HG03342 (cell line): ENCODE measurements around the gene KNOP1.
"Not testable (repeated sequence)": the region's sequence is repeated elsewhere in the genome, so short reads cannot be mapped to it uniquely, and the experiment has no call there.

Source experiments
- ATAC-seq: cut with Tn5 transposase; IDR thresholded peaks from one replicate; pipeline ENCODE4 v1.9.1; 2021; ENCODE audit warnings: mild to moderate bottlenecking, moderate library complexity; ENCODE audit not compliant: unreplicated experiment

The KNOP1 gene

DNA sequence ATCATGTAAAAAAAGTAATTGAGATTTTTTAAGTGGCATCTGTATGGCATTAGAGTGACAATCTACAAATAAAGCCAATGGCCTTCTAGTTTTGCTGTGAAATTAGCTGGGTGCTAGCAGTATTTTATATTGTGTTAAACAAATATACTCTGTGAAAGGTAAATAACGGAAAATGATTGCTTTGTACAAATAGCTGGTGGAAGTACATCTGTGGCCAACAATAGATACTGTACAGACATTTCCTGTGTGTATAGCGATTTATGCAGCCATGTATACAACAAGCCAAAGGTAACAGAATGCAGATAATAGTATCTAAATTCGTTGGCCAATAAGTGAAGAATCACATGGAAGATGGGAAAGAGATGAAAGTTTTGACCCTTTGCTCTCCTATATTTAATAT is 26.6 kb upstream of the KNOP1 start:
- ATAC-seq, result no peak

DNA sequence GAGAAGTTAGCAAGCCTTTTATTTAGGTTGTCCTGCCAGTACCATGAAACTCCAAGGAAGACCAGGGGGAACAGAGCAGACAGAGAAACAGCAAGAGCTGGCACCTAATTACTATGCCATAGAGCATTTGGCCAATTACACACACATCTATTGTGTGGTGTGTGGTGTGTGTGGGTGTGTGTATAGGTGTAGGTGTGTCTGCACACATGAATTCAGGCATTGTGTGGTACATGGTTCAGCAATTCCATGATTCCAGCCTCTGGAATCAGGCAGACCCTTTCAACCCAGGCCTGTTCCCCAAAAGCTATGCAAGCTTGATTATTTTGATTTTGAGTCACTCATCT is 25.8 kb upstream of the KNOP1 start:
- no peak for ATAC-seq

DNA sequence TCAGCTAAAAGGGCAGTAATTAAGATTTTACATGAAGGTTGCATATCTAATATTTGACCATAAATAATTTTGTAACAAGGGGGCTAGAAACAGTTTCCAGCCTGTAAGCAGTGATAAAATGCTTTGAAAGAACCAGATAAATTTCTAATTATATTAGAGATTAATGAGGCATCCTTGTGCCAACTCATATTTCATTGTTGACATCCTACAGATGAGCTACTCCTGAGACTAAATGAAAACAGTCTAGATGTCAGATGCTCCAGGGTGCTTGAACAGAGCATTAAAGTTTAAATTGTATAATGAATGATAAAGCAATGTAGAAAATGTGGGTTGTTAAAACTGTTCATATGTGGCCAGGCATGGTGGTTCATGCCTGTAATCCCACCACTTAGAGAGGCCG is 23.3 kb upstream of the KNOP1 start:
- no peak for ATAC-seq

DNA sequence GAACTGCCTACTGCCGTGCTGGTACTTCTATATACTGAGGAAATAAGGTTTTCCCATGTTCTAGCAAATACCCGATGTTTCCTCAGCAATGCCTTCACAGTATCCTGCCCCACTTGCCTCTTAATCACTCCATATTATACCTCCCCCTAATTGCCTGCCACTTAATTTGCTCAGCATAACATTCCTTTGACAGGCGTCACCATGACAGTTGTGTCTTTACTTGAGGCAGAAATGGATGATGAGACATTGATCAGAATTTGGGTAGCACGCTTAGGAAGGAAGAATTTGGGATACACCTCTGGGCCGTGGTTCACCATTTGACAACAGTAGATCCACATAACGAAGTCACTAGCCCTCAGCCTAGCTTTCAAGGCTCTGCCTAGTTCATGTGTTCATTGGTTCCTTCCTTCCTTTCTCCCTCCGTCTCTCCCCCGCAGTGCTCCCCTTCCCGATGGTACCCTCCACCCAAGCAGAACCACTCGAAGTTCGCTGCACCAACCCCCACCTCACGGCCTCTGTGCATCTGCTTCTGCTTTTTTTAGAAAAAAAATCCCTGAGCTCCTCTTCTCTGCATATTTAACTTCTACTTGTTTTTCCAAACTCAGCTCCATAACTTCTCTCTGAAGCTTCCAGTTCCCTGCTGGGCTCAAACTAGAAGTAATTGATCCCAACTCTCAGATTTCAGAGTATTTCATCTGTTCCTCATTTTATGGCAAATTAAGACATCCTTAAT is 19.4 kb upstream of the KNOP1 start:
- ATAC-seq, result no peak

DNA sequence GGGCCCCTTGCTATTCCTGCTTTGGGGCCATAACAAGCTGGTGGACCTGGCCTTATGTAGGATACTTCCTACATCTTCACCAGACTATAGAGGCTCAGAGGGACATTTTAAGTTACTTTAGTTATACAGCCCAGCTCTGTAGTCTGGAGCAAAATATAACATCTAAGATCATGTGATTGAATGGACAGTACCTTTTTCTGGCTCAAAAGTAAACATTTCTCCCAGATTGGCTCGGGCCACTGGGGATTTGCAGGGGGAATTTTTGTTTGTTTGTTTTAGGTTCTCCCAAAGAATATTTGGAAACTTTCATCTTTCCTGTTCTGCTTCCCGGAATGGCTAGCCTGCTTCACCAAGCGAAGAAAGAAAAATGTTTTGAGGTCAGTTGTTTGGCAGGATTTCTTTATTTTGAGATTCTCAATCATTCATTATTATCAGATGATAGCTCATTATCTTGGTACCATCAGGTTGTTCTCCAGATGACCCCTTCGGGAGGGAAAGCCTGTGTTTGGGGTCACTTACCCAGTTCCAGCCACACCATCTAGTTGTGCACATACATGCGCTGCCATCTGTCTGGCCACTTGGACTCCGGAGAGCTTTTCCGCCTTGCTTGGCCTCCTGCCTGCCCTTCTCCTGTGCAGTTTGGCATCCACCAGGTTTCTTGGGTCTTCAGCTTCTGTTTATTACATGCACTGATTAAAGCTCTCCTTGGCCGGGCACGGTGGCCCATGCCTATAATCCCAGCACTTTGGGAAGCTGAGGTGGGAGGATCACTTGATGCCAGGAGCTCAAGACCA is 17.2 kb upstream of the KNOP1 start:
- ATAC-seq, result no peak

DNA sequence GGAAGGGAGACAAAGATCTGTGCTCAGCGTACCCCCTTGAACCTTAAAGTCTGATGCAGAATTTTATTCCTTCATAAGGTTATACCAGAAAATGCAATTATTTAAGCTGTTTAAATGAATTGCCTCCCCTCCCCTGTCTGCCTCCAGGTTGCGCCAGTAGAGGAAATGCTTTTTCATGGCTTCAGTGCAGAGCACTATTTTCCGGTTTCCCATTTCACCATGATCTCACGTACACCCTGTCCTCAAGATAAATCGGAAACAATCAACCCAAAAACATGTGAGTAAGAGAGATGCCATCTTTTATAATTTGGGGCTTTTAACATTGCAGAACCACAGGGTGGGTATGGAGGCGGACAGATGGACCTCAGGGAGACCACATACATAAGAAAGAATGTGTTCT is 15.5 kb upstream of the KNOP1 start:
- ATAC-seq, result no peak

DNA sequence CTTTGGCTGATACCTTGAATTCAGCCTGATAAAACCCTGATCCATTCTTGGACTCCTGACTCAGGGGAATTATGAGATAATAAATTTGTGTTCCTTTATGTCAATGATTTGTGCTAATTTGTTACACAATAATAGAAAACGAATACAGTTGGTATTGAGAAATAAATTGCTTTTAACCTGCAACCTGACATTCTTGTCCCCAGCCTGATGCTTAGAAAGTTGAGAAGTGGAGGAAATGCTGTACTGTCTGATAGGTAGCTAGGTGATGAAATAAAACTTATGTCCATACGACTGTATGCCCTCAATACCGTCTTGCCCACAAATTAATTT is 10.6 kb upstream of the KNOP1 start:
- no peak for ATAC-seq

DNA sequence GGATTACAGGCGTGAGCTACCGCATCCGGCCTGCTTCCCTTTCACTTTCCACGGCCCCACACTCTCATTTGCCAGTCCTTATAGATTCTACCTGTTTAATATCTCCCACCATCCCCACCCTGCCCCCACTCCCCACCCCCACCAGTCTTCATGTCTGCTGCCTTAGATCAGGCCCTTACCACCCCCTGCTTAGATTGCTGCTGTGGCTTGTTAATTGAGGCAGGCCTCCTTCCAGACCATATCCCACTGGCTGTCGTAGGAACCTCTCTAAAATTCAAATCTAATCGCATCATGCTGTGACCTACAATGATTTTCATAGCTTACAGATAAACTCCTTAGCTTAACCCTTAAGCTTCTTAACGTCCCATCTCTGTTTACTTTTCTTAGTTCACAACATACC is 5.0 kb upstream of the KNOP1 start:
- no peak for ATAC-seq

DNA sequence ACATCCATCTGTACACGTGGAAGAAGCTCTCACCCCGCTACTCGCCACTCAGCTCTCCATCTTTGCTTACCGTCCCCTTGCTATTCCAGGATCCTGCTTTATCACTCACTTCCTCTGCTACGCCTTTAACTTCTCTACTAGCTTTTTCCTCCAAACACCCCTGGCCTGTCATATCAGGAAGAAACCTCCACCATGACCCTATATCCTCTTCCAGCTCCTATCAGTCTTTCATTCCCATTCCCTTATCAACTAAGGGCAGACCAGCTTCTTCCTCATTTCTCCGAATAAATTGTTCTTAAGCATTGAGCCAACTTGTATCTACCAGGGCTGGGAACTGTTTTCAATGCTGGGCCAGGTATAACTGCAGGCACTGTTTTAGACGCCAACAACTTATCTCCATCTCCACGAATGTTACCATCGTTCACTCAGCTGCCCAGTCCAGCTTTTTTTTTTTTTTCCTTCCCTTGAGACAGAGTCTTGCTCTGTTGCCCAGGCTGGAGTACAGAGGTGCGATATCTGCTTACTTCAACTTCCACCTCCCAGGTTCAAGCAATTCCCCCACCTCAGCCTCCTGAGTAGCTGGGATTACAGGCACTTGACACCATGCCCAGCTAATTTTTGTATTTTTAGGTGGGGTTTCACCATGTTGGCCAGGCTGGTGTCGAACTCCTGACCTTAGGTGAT is 4.4 kb upstream of the KNOP1 start:
- no peak for ATAC-seq

DNA sequence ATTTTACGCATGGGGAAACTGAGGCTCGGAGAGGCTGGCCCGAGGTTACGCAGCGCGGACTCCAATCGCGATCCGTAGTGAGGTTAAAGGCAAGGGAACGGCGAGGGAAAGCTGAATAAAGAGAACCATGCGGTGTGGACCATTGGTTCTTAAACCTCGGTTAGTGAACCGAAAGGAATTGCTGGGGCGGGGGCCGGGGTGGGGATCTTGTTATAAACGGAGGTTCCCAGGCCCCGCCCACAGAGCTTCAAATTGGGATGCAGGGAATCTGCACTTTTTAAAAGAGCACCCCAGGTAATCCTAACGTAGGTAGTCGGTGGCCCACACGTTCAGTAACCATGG is 568 bp upstream of the KNOP1 start:
- no peak for ATAC-seq

DNA sequence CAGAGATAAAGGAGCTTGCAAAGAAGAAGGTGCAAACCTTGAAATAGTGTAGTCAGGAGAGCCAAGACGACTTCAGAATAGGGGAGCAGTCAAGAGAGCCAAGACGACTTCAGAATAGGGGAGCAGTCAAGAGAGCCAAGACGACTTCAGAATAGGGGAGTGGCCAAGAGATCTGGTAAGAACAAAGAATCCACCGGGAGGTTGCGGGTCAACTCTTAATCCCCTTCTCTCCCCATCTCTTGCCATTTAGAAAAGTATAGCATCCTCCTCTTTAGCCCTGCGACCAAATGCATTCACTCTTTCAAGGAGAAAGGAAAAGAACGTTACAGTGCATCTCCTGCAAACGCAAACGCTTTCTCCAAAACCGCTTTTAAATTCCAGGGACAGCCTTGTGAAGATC is 713 bp downstream of the KNOP1 start:
- ATAC-seq, result no peak

DNA sequence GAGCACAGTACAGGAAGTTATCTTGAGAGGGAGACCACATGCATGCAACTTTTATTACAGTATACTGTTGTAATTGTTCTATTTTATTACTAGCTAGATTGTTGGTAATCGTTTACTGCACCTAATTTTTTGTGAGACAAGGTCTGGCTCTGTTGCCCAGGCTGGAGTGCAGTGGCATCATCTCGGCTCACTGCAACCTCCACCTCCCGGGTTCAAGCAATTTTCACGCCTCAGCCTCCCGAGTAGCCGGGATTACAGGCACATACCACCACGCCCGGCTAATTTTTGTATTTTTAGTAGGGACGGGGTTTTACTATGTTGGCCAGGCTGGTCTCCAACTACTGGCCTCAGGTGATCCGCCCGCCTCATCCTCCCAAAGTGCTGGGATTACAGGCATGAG is 1.3 kb downstream of the KNOP1 start:
- ATAC-seq, result not testable (repeated sequence)

DNA sequence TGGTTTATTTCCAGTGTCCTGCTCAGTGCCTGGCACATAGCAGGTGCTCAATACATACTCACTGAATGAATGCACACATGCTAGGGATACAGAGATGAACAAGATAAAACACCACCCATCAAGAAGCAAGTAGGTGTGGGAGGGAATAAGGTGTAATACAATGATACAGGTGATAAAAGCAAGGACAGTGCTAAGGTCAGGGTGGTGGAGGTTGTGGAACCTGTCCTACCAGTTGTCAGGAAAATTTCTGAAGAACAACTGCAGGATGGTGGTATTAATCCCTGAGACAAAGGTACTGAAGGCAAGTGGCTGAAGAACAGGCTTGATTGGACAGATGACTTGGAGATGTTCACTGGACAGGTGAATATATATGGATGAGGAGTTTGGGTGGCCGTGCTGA is 1.8 kb downstream of the KNOP1 start:
- ATAC-seq, result no peak

DNA sequence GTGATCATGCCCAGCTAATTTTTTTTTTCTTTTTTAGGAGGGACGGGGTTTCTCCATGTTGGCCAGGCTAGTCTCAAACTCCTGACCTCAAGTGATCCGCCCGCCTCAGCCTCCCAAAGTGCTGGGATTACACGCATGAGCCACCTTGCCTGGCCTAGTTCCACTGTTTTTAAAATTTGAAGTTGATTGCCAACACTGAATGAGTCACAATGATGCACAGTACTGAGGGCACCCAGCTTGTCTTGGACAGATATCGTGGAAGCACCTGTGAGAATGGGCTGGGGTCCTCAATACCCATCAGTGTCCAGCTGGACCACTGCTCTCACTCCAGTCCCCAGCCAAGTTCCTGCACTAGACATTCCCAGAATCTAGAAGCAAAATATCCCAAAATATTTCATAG is 2.5 kb downstream of the KNOP1 start:
- ATAC-seq, result no peak

DNA sequence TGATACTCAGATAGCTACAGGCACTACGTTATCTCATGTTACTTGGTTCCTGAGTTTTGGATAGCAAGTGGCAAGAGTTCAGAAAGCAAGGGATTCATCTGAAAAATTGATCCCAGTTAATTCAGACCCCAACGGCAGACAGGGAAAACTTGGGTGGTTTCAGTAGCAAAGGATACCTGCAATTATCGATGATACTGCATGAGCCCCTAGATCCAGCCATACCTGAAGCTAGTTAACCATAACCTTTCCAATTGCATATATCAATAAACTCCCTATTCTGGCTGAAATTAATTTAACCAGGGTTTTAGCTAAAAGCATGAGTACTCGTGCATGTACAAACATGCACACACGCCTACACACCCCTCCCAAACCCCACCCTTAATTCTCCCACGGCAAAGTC is 4.3 kb downstream of the KNOP1 start:
- ATAC-seq, result no peak

DNA sequence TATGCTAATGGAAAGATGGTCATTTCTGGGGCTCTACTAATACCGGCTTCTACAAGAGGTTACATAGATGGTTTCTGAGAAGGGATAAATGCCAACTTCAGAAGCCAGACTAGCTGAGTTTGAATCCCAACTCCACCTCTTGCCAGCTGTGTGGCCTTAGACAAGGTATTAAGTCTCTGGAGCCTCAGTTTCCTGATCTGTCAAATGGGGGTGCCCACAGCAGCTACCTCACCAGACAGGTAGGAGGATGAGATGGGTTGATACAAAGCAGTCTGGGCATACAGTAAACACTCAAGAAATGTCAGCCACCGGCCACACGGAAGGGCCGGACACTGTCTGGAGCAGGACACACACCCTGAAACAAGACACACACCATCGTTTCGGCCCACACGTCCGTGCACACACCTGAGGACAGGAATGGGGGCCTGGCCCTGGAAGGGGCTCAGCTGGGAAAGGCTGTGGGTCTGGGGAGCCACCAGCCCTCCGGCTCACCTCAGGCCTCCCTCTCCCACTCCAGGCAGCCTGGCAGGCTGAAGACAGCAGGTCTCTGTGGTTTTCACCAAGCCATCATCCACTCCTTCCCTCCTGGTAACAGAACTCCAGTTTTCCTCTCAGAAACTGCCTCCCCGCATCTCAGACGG is 5.5 kb downstream of the KNOP1 start:
- no peak for ATAC-seq

DNA sequence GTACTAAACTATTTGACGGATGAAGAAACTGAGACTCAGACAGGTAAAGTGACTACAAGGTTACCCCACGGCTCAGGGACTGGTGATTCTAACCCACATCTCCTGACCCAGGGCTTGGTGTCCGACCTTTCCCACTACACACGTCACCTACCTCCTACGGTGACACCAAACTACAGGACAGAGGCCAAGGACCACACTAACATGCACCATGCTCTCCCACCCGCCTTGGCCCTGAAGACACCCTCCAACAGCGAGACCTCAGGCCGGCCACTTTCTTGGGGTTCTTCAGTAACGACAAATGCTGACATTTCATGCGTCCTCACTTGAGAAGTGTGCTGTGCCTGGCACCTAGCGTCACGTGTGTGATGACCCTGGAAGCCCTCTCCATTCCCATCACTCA is 6.4 kb downstream of the KNOP1 start:
- no peak for ATAC-seq

DNA sequence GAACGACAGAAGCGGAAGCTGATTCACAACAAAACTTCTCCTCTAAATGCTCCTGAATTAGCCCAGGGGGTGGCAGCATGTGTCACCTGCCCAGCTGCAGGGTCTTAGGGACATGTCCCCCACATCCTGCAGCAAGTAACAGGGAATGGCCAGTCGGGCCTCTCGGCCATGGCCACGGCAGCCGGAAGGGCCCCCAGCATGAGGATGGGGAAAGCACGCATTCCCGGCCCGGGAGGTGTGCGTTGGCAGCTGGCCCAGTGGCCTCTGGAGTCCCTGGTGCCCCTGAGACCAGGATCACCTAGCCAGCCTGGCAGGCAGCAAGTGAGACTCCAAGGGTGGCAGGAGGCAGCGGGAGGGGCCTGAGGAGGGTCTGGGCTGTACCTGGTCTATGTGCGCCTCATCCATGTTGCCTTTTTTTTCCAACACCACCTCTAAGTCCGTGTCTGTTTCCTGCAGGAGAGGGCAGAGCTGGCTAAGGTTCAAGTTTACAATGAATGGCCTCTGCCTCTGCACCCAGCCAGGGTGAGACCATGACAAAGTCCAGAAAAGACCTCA is 7.0 kb downstream of the KNOP1 start:
- no peak for ATAC-seq

DNA sequence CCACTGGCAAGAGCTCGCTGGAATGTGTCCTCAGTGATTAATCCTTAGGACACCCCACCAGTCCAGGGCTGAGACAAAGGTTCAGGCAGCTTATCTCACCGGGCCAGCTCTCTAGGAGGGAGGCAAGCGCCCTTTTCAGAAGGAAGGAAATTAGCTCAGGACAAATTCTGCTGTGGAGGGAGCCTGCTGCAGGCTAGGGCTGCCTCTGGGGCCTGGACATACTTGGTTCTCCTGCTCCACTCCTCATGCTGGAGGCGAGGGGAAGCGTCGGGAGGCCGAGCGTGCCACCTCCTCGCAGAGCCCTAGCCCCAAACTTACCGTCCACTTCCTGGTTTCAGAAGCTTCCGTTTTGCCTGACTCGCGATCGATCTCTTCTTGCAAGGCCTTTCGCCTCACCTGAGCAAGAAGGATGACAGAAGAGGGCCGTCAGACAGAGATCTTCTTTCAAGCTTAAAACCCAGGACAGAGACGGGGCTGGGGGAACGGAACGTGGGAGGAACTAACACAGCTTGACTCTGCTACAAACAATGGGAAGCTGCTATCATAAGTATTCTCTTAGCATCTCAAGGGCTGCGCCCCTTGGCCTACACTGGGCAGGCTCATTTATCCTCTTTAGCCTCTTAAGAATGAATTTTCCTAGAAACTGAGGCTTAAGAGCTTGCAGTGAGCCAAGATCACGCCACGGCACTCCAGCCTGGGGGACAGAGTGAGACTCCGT is 7.7 kb downstream of the KNOP1 start:
- ATAC-seq, result no peak

DNA sequence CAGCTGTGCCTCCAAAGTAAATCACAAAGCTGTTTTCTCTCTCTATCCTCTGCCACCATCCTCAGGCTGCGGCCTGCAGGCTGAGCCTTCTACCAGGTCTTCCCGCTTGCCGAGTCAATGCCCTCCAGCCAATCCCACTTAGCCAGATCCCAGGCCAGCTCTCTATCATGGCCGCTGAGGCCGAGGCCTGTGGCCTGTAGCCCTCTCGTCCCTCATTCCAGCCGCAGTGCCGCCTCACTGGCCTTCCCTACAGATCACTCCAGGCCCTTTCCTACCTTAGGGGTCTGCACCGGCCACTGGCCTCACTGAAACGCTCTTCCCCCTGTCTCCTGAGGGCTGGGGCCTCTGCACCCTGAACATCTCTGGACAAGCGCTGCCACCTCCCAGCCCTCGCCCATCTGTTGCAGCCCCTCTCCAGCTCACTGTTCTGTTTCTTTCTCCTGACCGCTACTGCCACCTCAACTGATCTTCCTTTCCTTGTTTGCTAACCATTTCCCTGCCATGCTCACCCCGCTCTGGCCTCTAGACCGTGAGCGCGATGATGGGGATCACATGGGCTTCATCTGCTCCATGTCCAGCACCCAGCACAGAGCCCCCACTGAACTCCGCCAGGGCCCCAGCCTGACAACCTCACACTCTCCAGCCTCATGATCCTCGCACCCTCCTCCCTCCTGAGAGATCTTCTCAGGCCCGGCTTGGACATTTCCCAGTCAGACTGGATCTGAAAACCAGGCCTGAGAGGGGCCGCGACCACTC is 8.5 kb downstream of the KNOP1 start:
- ATAC-seq, result no peak
